K562 treated with DMSO at 1 percent for 48 hours (cell line): Measurements from ENCODE around the gene SLC13A1. TPM values are rescaled to one million over a fixed set of nuclear protein-coding genes. Genes with fewer than 3 reads are reported as not detected.

Experiments used
- total RNA-seq: library from RNA; unstranded; fragments of 300-600 nt; gene quantifications from 2 replicates; pipeline ENCODE4 v1.2.3, GENCODE V29; 2022; ENCODE audit warnings: low replicate concordance; ENCODE audit errors: extremely low read depth

SLC13A1 gene
- total RNA-seq: not detected in 2 replicates

GRCh38 chr7:123199883-123200282 lies at the start of gene SLC13A1:
SLC13A1 (minus strand) TSS chr7:123199969; CDS start chr7:123199946, 23 bp downstream.

Other genes starting within 250 kb of the SLC13A1 start
- gene TAS2R16, start 204.3 kb downstream of the SLC13A1 start, total RNA-seq: not detected in 2 replicates